HepG2 (cell line): ENCODE results near the gene PCGF5. TPM values are rescaled to one million over a fixed set of nuclear protein-coding genes. Genes with fewer than 3 reads are reported as not detected.

ENCODE experiments used
- DNMT3B ChIP-seq: conservative IDR thresholded peaks from 2 replicates; pipeline ENCODE4 v1.6.1; 2016; ENCODE audit warnings: missing biosample characterization, control low read depth
- FOXJ3 ChIP-seq: sonication (generic); formaldehyde crosslinking; IDR thresholded peaks from 2 replicates; pipeline ENCODE4 v1.4.0; 2020; ENCODE audit warnings: missing genetic modification reagents, mild to moderate bottlenecking, borderline replicate concordance
- GLI4 ChIP-seq: sonication (generic); formaldehyde crosslinking; IDR thresholded peaks from 2 replicates; pipeline ENCODE4 v1.5.1; 2020; ENCODE audit warnings: missing genetic modification reagents, mild to moderate bottlenecking, moderate library complexity, borderline replicate concordance
- KMT2B ChIP-seq: IDR thresholded peaks from 2 replicates; pipeline ENCODE4 v1.6.1; 2016; ENCODE audit warnings: missing genetic modification reagents, missing compliant biosample characterization
- RBAK ChIP-seq: sonication (generic); formaldehyde crosslinking; IDR thresholded peaks from 2 replicates; pipeline ENCODE4 v1.5.1; 2020; ENCODE audit warnings: mild to moderate bottlenecking, missing genetic modification reagents
- STAG1 ChIP-seq: sonication (generic); formaldehyde crosslinking; IDR thresholded peaks from 2 replicates; pipeline ENCODE4 v1.4.0; 2020; ENCODE audit warnings: missing genetic modification reagents
- TBX3 ChIP-seq: fragments of 450-650 bp; IDR thresholded peaks from 2 replicates; pipeline ENCODE4 v1.6.1; 2017; ENCODE audit warnings: antibody characterized with exemption, mild to moderate bottlenecking, inconsistent platforms, borderline replicate concordance
- ZNF292 ChIP-seq: sonication (generic); formaldehyde crosslinking; IDR thresholded peaks from 2 replicates; pipeline ENCODE4 v1.8.1; 2022; ENCODE audit warnings: mild to moderate bottlenecking, low read depth, missing genetic modification reagents, borderline replicate concordance
- polyA plus RNA-seq, 8 experiments: library from polyadenylated mRNA; depleted of rRNA in 3 of 8; stranded (reverse) in 7 of 8; unstranded in 1 of 8; fragments of >200 nt; fragmentation: Illumina TruSeq in 4 of 8; extraction: Trizol in 4 of 8; gene quantifications; 2 replicates each; pipeline versions ENCODE4 v1.2.1 to v1.2.3, GENCODE V29; 2011 to 2016; ENCODE audit warnings: low read depth in 4 of 8, missing spikeins in 1 of 8, mixed read lengths in 1 of 8; ENCODE audit not compliant: insufficient read depth in 1 of 8
- total RNA-seq, 5 experiments: library from RNA; depleted of rRNA; stranded (reverse); fragments of >200 nt; fragmentation: Illumina TruSeq; extraction: Trizol; gene quantifications; 2 replicates each; pipeline ENCODE4 v1.2.3, GENCODE V29; 2016; ENCODE audit warnings: low read depth in 1 of 5
- TF ChIP-seq, protein P1 (sequence below): sonication (generic); formaldehyde crosslinking; IDR thresholded peaks from 2 replicates; pipeline ENCODE4 v1.4.0; 2020; ENCODE audit warnings: mild to moderate bottlenecking, missing genetic modification reagents

Gene PCGF5
- total and polyA plus RNA-seq, 2 of the 13 experiments (the other 11 are each of a cell fraction or from before 2014, with no cell fraction given) = 61.3 to 138 TPM

DNA sequence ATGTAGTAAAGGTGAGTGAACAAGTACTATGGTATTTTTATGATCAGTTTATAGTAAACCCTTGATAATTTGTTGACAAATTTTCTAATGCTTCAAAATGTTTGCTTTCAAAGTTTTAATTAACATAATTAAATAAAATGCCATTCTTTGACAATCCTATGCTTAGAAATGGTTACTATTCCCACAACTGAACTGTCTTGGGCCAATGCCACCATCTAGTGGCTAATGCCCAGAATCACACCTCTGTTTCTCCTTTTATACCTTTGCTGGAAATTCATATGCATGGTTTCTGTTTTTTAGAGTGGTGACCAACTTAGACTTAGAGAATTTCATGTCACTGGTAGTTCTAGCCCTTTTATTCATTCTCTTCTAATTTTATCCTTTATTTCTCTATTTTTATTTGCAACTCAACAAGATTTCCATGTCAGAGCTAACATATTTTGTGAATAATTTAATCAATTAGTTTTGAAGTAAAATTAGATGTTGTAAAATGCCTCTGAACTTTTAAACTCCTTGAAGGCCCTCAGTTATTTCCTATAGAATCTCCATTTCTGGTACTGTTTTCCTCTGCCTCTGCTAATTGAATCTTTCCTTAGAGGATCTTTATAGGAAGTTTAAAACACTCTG, 31.1 kb downstream of the PCGF5 start (continued):
- TF ChIP-seq, protein P1, sequence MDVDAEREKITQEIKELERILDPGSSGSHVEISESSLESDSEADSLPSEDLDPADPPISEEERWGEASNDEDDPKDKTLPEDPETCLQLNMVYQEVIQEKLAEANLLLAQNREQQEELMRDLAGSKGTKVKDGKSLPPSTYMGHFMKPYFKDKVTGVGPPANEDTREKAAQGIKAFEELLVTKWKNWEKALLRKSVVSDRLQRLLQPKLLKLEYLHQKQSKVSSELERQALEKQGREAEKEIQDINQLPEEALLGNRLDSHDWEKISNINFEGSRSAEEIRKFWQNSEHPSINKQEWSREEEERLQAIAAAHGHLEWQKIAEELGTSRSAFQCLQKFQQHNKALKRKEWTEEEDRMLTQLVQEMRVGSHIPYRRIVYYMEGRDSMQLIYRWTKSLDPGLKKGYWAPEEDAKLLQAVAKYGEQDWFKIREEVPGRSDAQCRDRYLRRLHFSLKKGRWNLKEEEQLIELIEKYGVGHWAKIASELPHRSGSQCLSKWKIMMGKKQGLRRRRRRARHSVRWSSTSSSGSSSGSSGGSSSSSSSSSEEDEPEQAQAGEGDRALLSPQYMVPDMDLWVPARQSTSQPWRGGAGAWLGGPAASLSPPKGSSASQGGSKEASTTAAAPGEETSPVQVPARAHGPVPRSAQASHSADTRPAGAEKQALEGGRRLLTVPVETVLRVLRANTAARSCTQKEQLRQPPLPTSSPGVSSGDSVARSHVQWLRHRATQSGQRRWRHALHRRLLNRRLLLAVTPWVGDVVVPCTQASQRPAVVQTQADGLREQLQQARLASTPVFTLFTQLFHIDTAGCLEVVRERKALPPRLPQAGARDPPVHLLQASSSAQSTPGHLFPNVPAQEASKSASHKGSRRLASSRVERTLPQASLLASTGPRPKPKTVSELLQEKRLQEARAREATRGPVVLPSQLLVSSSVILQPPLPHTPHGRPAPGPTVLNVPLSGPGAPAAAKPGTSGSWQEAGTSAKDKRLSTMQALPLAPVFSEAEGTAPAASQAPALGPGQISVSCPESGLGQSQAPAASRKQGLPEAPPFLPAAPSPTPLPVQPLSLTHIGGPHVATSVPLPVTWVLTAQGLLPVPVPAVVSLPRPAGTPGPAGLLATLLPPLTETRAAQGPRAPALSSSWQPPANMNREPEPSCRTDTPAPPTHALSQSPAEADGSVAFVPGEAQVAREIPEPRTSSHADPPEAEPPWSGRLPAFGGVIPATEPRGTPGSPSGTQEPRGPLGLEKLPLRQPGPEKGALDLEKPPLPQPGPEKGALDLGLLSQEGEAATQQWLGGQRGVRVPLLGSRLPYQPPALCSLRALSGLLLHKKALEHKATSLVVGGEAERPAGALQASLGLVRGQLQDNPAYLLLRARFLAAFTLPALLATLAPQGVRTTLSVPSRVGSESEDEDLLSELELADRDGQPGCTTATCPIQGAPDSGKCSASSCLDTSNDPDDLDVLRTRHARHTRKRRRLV = no peak
- TF ChIP-seq STAG1 (peak; percentile 94), FOXJ3 (CRISPR knock-in tag) (no peak), GLI4 (no peak), KMT2B (no peak), ZNF292 (CRISPR knock-in tag) (no peak), DNMT3B (0 out of 2 replicates have a peak, but pooled peaks have one; percentile 27), RBAK (no peak), TBX3 (no peak)
